ENCODE measurements around the gene SFRP4. TPM values are rescaled to one million over a fixed set of nuclear protein-coding genes. Genes with fewer than 3 reads are reported as not detected.

SFRP4 gene
- total RNA-seq, 1 experiment from 2014 or later = not detected

GRCh38 chr7:37930226-37930948 lies 13.8 kb upstream of the SFRP4 start:
- intact Hi-C loops (cut with micrococcal nuclease; ENCODE audit: unreplicated experiment) = no loop called here
- Histone ChIP-seq H3K4me3 (ENCODE audit: low read depth, low read length) (no peak overlapping the region), H3K27me3 (replicated peaks; ENCODE audit: control insufficient read depth, insufficient read depth, low read length) (no peaks in the 10 kb centered on the region), H3K36me3 (ENCODE audit: control insufficient read depth, insufficient read depth, low read length) (no peaks in the 10 kb centered on the region), H3K9me3 (peaks cover 1% of the 10 kb centered on the region), H3K4me1 (no peaks in the 10 kb centered on the region)
- DNase-seq = no peak
- CTCF ChIA-PET = no interaction called here
- Mint-ChIP-seq H3K4me3 (ENCODE audit: unreplicated experiment) (no peak overlapping the region), H3K9me3 (ENCODE audit: unreplicated experiment) (no peaks in the 10 kb centered on the region), H3K36me3 (ENCODE audit: insufficient read depth, unreplicated experiment) (no peaks in the 10 kb centered on the region), H3K4me1 (ENCODE audit: low read depth, unreplicated experiment) (no peaks in the 10 kb centered on the region), H3K27me3 (ENCODE audit: insufficient read depth, unreplicated experiment) (no peaks in the 10 kb centered on the region), H3K27ac (ENCODE audit: unreplicated experiment) (no peak overlapping the region)
- no peak for TF ChIP-seq CTCF (IDR thresholded peaks at IDR 0.05; ENCODE audit: insufficient read depth in 1 of 2, low read depth in 1 of 2, low read length in 1 of 2, severe bottlenecking in 1 of 2, unreplicated experiment in 1 of 2)
- POLR2A ChIA-PET = no interaction called here
- no TSS peak for BruUV-seq (replicated peaks)

- Histone ChIP-seq H3K4me1 (no peaks in the 10 kb centered on the region), H3K27me3 (replicated peaks; ENCODE audit: control insufficient read depth, insufficient read depth, low read length) (no peaks in the 10 kb centered on the region), H3K36me3 (ENCODE audit: control insufficient read depth, insufficient read depth, low read length) (no peaks in the 10 kb centered on the region), H3K4me3 (ENCODE audit: low read depth, low read length) (no peak overlapping the region), H3K9me3 (no peaks in the 10 kb centered on the region)
- CTCF ChIA-PET = no interaction called here
- no TSS peak for BruUV-seq (replicated peaks)
- DNase-seq = no peak
- no peak for TF ChIP-seq CTCF (IDR thresholded peaks at IDR 0.05; ENCODE audit: insufficient read depth in 1 of 2, low read depth in 1 of 2, low read length in 1 of 2, severe bottlenecking in 1 of 2, unreplicated experiment in 1 of 2)
- Mint-ChIP-seq H3K4me1 (ENCODE audit: low read depth, unreplicated experiment) (no peaks in the 10 kb centered on the region), H3K36me3 (ENCODE audit: insufficient read depth, unreplicated experiment) (no peaks in the 10 kb centered on the region), H3K9me3 (ENCODE audit: unreplicated experiment) (no peaks in the 10 kb centered on the region), H3K27me3 (ENCODE audit: insufficient read depth, unreplicated experiment) (no peaks in the 10 kb centered on the region), H3K27ac (ENCODE audit: unreplicated experiment) (no peak overlapping the region), H3K4me3 (ENCODE audit: unreplicated experiment) (no peak overlapping the region)
- POLR2A ChIA-PET = no interaction called here
- intact Hi-C loops (cut with micrococcal nuclease; ENCODE audit: unreplicated experiment) = no loop called here
These were observed 12.3 kb upstream of the SFRP4 start for GRCh38 chr7:37928878-37929277.

GRCh38 chr7:37927773-37928444 lies 11.3 kb upstream of the SFRP4 start:
- Histone ChIP-seq H3K4me3 (ENCODE audit: low read depth, low read length) (no peak overlapping the region), H3K9me3 (no peaks in the 10 kb centered on the region), H3K4me1 (no peaks in the 10 kb centered on the region), H3K27me3 (replicated peaks; ENCODE audit: control insufficient read depth, insufficient read depth, low read length) (no peaks in the 10 kb centered on the region), H3K36me3 (ENCODE audit: control insufficient read depth, insufficient read depth, low read length) (no peaks in the 10 kb centered on the region)
- POLR2A ChIA-PET = no interaction called here
- H3K27ac Mint-ChIP-seq (ENCODE audit: unreplicated experiment) = no peak overlapping the region
- intact Hi-C loops (cut with micrococcal nuclease; ENCODE audit: unreplicated experiment) = no loop called here
- CTCF ChIA-PET = no interaction called here
- H3K4me3 Mint-ChIP-seq (ENCODE audit: unreplicated experiment) = no peak overlapping the region
- H3K4me1 Mint-ChIP-seq (ENCODE audit: low read depth, unreplicated experiment) = no peaks in the 10 kb centered on the region
- H3K36me3 Mint-ChIP-seq (ENCODE audit: insufficient read depth, unreplicated experiment) = no peaks in the 10 kb centered on the region
- peaks cover 4% of the 10 kb centered on the region for H3K27me3 Mint-ChIP-seq (ENCODE audit: insufficient read depth, unreplicated experiment)
- no TSS peak for BruUV-seq (replicated peaks)
- TF ChIP-seq CTCF (IDR thresholded peaks at IDR 0.05; ENCODE audit: insufficient read depth in 1 of 2, low read depth in 1 of 2, low read length in 1 of 2, severe bottlenecking in 1 of 2, unreplicated experiment in 1 of 2) = no peak
- DNase-seq = no peak
- no peaks in the 10 kb centered on the region for H3K9me3 Mint-ChIP-seq (ENCODE audit: unreplicated experiment)

Data from Caco-2 (cell line).